A549 (cell line): ENCODE data around the gene HERC4. TPM values are rescaled to one million over a fixed set of nuclear protein-coding genes. Genes with fewer than 3 reads are reported as not detected.

Source experiments
- ATAC-seq, 2 experiments: fragments of 200-7000 bp in 1 of 2; fragments of >200 bp in 1 of 2; cut with Nextera tagmentation in 1 of 2; cut with Tn5 transposase in 1 of 2; 3 replicates each; pipeline versions ENCODE4 v1.8.0 to v1.9.1; 2018 to 2020; ENCODE audit warnings: mild to moderate bottlenecking in 1 of 2, moderate library complexity in 1 of 2
- CTCF ChIA-PET: fragments of 300-600 bp; sonication (Branson Sonifier 250); formaldehyde crosslinking; extraction: SDS; loops from one replicate; lab custom pipeline; 2021; ENCODE audit warnings: antibody characterized with exemption, inconsistent platforms; lab: Yijun Ruan, JAX
- POLR2A ChIA-PET: fragments of 350-600 bp; formaldehyde crosslinking; extraction: SDS; loops from one replicate; lab custom pipeline; 2021; ENCODE audit warnings: antibody characterized with exemption, inconsistent platforms; lab: Yijun Ruan, JAX
- DNase-seq, 2 experiments: peaks; one replicate each; pipeline versions ENCODE4 v3.0.0 to v3.0.0-alpha.2; 2011 to 2016; ENCODE audit warnings: low read depth in 1 of 2, low spot score in 1 of 2
- FAIRE-seq: peaks from 2 replicates; lab custom pipeline; 2011; peaks lifted over from hg19 to GRCh38; lab: Jason Lieb, UNC
- H3K27ac ChIP-seq, 2 experiments: fragments of >200 bp; sonication (Bioruptor Twin); formaldehyde crosslinking; 3 replicates each; pipeline ENCODE4 v1.5.1; 2016 to 2017
- H3K4me1 ChIP-seq: fragments of >200 bp; sonication (Bioruptor Twin); formaldehyde crosslinking; 3 replicates; pipeline ENCODE4 v1.6.1; 2016
- H3K4me2 ChIP-seq: fragments of >200 bp; sonication (Bioruptor Twin); formaldehyde crosslinking; 3 replicates; pipeline ENCODE4 v1.6.1; 2016
- H3K4me3 ChIP-seq: fragments of >200 bp; sonication (Bioruptor Twin); formaldehyde crosslinking; 3 replicates; pipeline ENCODE4 v1.5.1; 2016
- H3K9me3 ChIP-seq: fragments of >200 bp; sonication (Bioruptor Twin); formaldehyde crosslinking; 3 replicates; pipeline ENCODE4 v1.6.1; 2016
- BCL3 ChIP-seq: fragments of >200 bp; sonication (Bioruptor Twin); formaldehyde crosslinking; IDR thresholded peaks from 3 replicates; pipeline ENCODE4 v1.6.1; 2016
- BHLHE40 ChIP-seq: IDR thresholded peaks from 2 replicates; pipeline ENCODE4 v1.6.1; 2012; ENCODE audit warnings: low read depth, low read length, inconsistent platforms
- CBX8 ChIP-seq: fragments of 200-600 bp; sonication (generic); IDR thresholded peaks from 2 replicates; pipeline ENCODE4 v1.6.1; 2016
- CEBPB ChIP-seq, 2 experiments: fragments of >200 bp in 1 of 2; sonication (Bioruptor Twin) in 1 of 2; formaldehyde crosslinking in 1 of 2; IDR thresholded peaks; 2 replicates each; pipeline ENCODE4 v1.6.1; 2012 to 2016
- CHD2 ChIP-seq: fragments of 150-350 bp; IDR thresholded peaks from 2 replicates; pipeline ENCODE4 v1.6.1; 2014; ENCODE audit warnings: low read length; ENCODE audit not compliant: partially characterized antibody
- CHD4 ChIP-seq: fragments of 200-600 bp; sonication (generic); IDR thresholded peaks from 2 replicates; pipeline ENCODE4 v1.6.1; 2016; ENCODE audit warnings: antibody characterized with exemption, mild to moderate bottlenecking, borderline replicate concordance
- EHF ChIP-seq: fragments of 250-450 bp; sonication (Bioruptor Pico); IDR thresholded peaks from 2 replicates; pipeline ENCODE4 v1.5.0; 2020; ENCODE audit warnings: mild to moderate bottlenecking
- EP300 ChIP-seq, 2 experiments: fragments of >200 bp; sonication (Bioruptor Twin); formaldehyde crosslinking; IDR thresholded peaks; 2 replicates in 1 of 2; 3 replicates in 1 of 2; pipeline ENCODE4 v1.6.1; 2016 to 2017
- FOSL2 ChIP-seq, 2 experiments: fragments of 450-650 bp in 1 of 2; fragments of >200 bp in 1 of 2; sonication (Bioruptor Twin) in 1 of 2; formaldehyde crosslinking; IDR thresholded peaks; 2 replicates each; pipeline versions ENCODE4 v1.5.0 to v1.6.1; 2016 to 2020; ENCODE audit warnings: mild to moderate bottlenecking in 1 of 2, moderate library complexity in 1 of 2
- GATA3 ChIP-seq: IDR thresholded peaks from 2 replicates; pipeline ENCODE4 v1.6.1; 2012; ENCODE audit warnings: borderline replicate concordance
- HES2 ChIP-seq: fragments of >200 bp; sonication (Bioruptor Twin); formaldehyde crosslinking; IDR thresholded peaks from 2 replicates; pipeline ENCODE4 v1.6.1; 2016
- HEYL ChIP-seq: fragments of 250-450 bp; sonication (Bioruptor Pico); IDR thresholded peaks from 2 replicates; pipeline ENCODE4 v1.8.0; 2021; ENCODE audit warnings: mild to moderate bottlenecking, moderate library complexity
- HOXB13 ChIP-seq: fragments of 250-450 bp; sonication (Bioruptor Pico); IDR thresholded peaks from 2 replicates; pipeline ENCODE4 v1.5.0; 2020; ENCODE audit warnings: low read depth, mild to moderate bottlenecking, moderate library complexity
- HOXB5 ChIP-seq: fragments of 250-450 bp; sonication (Bioruptor Pico); IDR thresholded peaks from 2 replicates; pipeline ENCODE4 v1.5.0; 2020; ENCODE audit warnings: mild to moderate bottlenecking, moderate library complexity
- JUNB ChIP-seq: fragments of >200 bp; sonication (Bioruptor Twin); formaldehyde crosslinking; IDR thresholded peaks from 2 replicates; pipeline ENCODE4 v1.6.1; 2016
- KDM5A ChIP-seq: fragments of 200-600 bp; sonication (generic); IDR thresholded peaks from 2 replicates; pipeline ENCODE4 v1.6.1; 2016; ENCODE audit warnings: antibody characterized with exemption, mild to moderate bottlenecking
- MAX ChIP-seq: IDR thresholded peaks from 2 replicates; pipeline ENCODE4 v1.6.1; 2012
- NFE2L2 ChIP-seq: fragments of 150-350 bp; conservative IDR thresholded peaks from 2 replicates; pipeline ENCODE4 v1.6.1; 2014; ENCODE audit warnings: low read length
- PHF8 ChIP-seq: fragments of 200-600 bp; sonication (generic); IDR thresholded peaks from 2 replicates; pipeline ENCODE4 v1.6.1; 2016; ENCODE audit warnings: low read depth, mild to moderate bottlenecking, antibody characterized with exemption, moderate library complexity, borderline replicate concordance
- POLR2AphosphoS2 ChIP-seq: conservative IDR thresholded peaks from 2 replicates; pipeline ENCODE4 v1.6.1; 2012; ENCODE audit warnings: low read length, improper control_type of control experiment, inconsistent platforms
- RAD21 ChIP-seq, 2 experiments: fragments of >200 bp in 1 of 2; sonication (Bioruptor Twin) in 1 of 2; formaldehyde crosslinking in 1 of 2; IDR thresholded peaks in 1 of 2; conservative IDR thresholded peaks in 1 of 2; 2 replicates in 1 of 2; 3 replicates in 1 of 2; pipeline ENCODE4 v1.6.1; 2012 to 2018; ENCODE audit warnings: inconsistent platforms in 1 of 2
- RNF2 ChIP-seq: fragments of 200-600 bp; sonication (generic); IDR thresholded peaks from 2 replicates; pipeline ENCODE4 v1.6.1; 2016; ENCODE audit warnings: low read depth, mild to moderate bottlenecking, antibody characterized with exemption, moderate library complexity, borderline replicate concordance
- SREBF2 ChIP-seq: fragments of 450-650 bp; IDR thresholded peaks from 2 replicates; pipeline ENCODE4 v1.6.1; 2014; ENCODE audit warnings: mild to moderate bottlenecking, moderate library complexity
- TP53 ChIP-seq: fragments of 250-450 bp; sonication (Bioruptor Pico); IDR thresholded peaks from 2 replicates; pipeline ENCODE4 v1.5.0; 2021; ENCODE audit warnings: mild to moderate bottlenecking, moderate library complexity
- ZNF302 ChIP-seq: fragments of 250-450 bp; sonication (Bioruptor Pico); IDR thresholded peaks from 2 replicates; pipeline ENCODE4 v1.9.0; 2021; ENCODE audit warnings: inconsistent platforms, mild to moderate bottlenecking, moderate library complexity
- WGBS: methylation state at CpG from one replicate; pipeline ENCODE4 v1.1.6; 2017; ENCODE audit errors: missing lambda C conversion rate; 5-methylcytosine and 5-hydroxymethylcytosine counted together
- polyA plus RNA-seq, 4 experiments: library from polyadenylated mRNA; depleted of rRNA in 3 of 4; stranded (reverse); fragments of >200 nt; fragmentation: RNase III in 1 of 4; extraction: RNeasy Plus Mini Kit Qiagen cat#74134 plus additional on column Dnase treatment in 1 of 4; gene quantifications; 2 replicates in 3 of 4; 3 replicates in 1 of 4; pipeline ENCODE4 v1.2.3, GENCODE V29; 2011 to 2017

HERC4 gene
- polyA plus RNA-seq, 2 of the 4 experiments (the other 2 are of a cell fraction) = 43.2 to 51.3 TPM

GRCh38 chr10:68047554-68048327 lies 27.3 kb downstream of the HERC4 start:
- FAIRE-seq (no peak), DNase-seq (no peak), ATAC-seq (no peak; a peak in 1 of 6 replicates)
- POLR2A ChIA-PET = no interaction called here
- CTCF ChIA-PET = no interaction called here
- no peaks in the 10 kb centered on the region for H3K9me3 ChIP-seq
- WGBS = 75% methylated on average over 3 of the region's 3 CpGs
- no peak overlapping the region for H3K27ac ChIP-seq
- no peak overlapping the region for H3K4me2 ChIP-seq
- TF ChIP-seq FOSL2 (IDR thresholded peaks at IDR 0.05) (no peak), FOSL2 (CRISPR knock-in tag; IDR thresholded peaks at IDR 0.05) (no peak), HES2 (no peak), RNF2 (no peak), BHLHE40 (no peak), SREBF2 (no peak), MAX (no peak), NFE2L2 (no peak), TP53 (CRISPR knock-in tag) (no peak), EP300 (IDR thresholded peaks at IDR 0.05) (no peak), RAD21 (conservative IDR thresholded peaks at IDR 0.05 in 1 of 2, IDR thresholded peaks at IDR 0.05 in 1 of 2) (no peak), ZNF302 (no peak), EHF (no peak), BCL3 (no peak), HOXB5 (CRISPR knock-in tag) (no peak), CHD4 (no peak), PHF8 (no peak), CHD2 (no peak), HOXB13 (CRISPR knock-in tag) (no peak), HEYL (no peak; the same call in 1 of the 2 replicates), GATA3 (no peak)
- TF ChIP-seq, all 56 proteins: peak for 0
- Histone ChIP-seq H3K4me3 (no peak overlapping the region), H3K4me1 (peaks cover 25% of the 10 kb centered on the region; the same call in 2 of the 3 replicates)

GRCh38 chr10:68047122-68047521 lies 28.0 kb downstream of the HERC4 start:
- H3K4me3 ChIP-seq = no peak overlapping the region
- no peak for ATAC-seq
- no peaks in the 10 kb centered on the region for H3K9me3 ChIP-seq
- ChIA-PET POLR2A (no interaction called here), CTCF (interaction anchor here (1.3 kb wide), 1 partner anchor 166 kb away, joined by 3 read pairs; no protein-coding TSS in a partner anchor)
- no peak overlapping the region for H3K4me2 ChIP-seq
- no peak overlapping the region for H3K27ac ChIP-seq
- no peak for FAIRE-seq
- H3K4me1 ChIP-seq = peaks cover 23% of the 10 kb centered on the region; the same call in 2 of the 3 replicates
- 92% methylated on average over 1 of the region's 1 CpG for WGBS
- DNase-seq = no peak
- TF ChIP-seq FOSL2 (IDR thresholded peaks at IDR 0.05) (no peak), FOSL2 (CRISPR knock-in tag; IDR thresholded peaks at IDR 0.05) (no peak), POLR2AphosphoS2 (no peak), CBX8 (no peak), EP300 (IDR thresholded peaks at IDR 0.05) (no peak), JUNB (no peak), NFE2L2 (no peak), CEBPB (IDR thresholded peaks at IDR 0.05) (no peak), KDM5A (no peak), MAX (no peak)
- TF ChIP-seq, all 56 proteins: peak for 0
